Gastrocnemius medialis (tissue), 4 donors: Measurements from ENCODE around the gene MKNK1. TPM values are rescaled to one million over a fixed set of nuclear protein-coding genes. Genes with fewer than 3 reads are reported as not detected.

Experiments
- ATAC-seq, 2 donors: fragments of 150-250 bp; one replicate each; pipeline ENCODE4 v1.9.1; 2016
- DNase-seq, 2 donors: peaks; one replicate each; pipeline ENCODE4 v3.0.0-alpha.2; 2019
- H3K27ac ChIP-seq, 4 donors: fragments of 200-600 bp; sonication (generic); 1 replicate in 1 of 4; 2 replicates in 3 of 4; pipeline ENCODE4 v1.5.1; 2016 to 2018; ENCODE audit warnings: mild to moderate bottlenecking in 2 of 4, moderate library complexity in 1 of 4
- H3K27me3 ChIP-seq, 3 donors: fragments of 200-600 bp; sonication (generic) in 2 of 3; 1 replicate in 1 of 3; 2 replicates in 2 of 3; pipeline versions ENCODE4 v1.5.1 to v1.6.0; 2016 to 2019; ENCODE audit warnings: mild to moderate bottlenecking in 1 of 3, moderate library complexity in 1 of 3
- H3K36me3 ChIP-seq, 2 donors: fragments of 200-600 bp; sonication (generic) in 1 of 2; one replicate each; pipeline ENCODE4 v1.5.1; 2017 to 2018
- H3K4me1 ChIP-seq, 2 donors: fragments of 200-600 bp; sonication (generic) in 1 of 2; one replicate each; pipeline ENCODE4 v1.5.1; 2016 to 2017; ENCODE audit warnings: mild to moderate bottlenecking in 2 of 2
- H3K4me3 ChIP-seq, 4 donors: fragments of 200-600 bp; sonication (generic) in 3 of 4; 1 replicate in 1 of 4; 2 replicates in 3 of 4; pipeline ENCODE4 v1.5.1; 2016 to 2019; ENCODE audit warnings: mild to moderate bottlenecking in 2 of 4
- H3K9me3 ChIP-seq, 3 donors: fragments of 200-600 bp; sonication (generic) in 2 of 3; 1 replicate in 1 of 3; 2 replicates in 2 of 3; pipeline ENCODE4 v1.5.1; 2016 to 2019
- POLR2A ChIP-seq, 2 donors: fragments of 450-650 bp; IDR thresholded peaks; one replicate each; pipeline ENCODE4 v1.6.1; 2017; ENCODE audit warnings: antibody characterized with exemption in 2 of 2, mild to moderate bottlenecking in 2 of 2, moderate library complexity in 2 of 2
- in situ Hi-C, 4 donors: fragments of 200-750 bp; cut with MboI; loops; one replicate each; pipeline versions ENCODE4 v1.15.0 to v1.8.0; 2017; ENCODE audit warnings: low sequenced_read_pairs in 4 of 4
- intact Hi-C: fragments of 100-400 bp; cut with DNase I; formaldehyde crosslinking; loops from one replicate; pipeline ENCODE4 v1.15.1; 2023; ENCODE audit warnings: low total_unique reads
- total RNA-seq, 4 donors: library from RNA; depleted of rRNA; stranded (reverse); fragments of >200 nt; gene quantifications; one replicate each; pipeline versions ENCODE4 v1.1.0 to v1.2.3, GENCODE V29; 2016
- TF ChIP-seq, protein P1 (sequence below), 5 experiments: fragments of 450-650 bp in 3 of 5; fragments of 200-600 bp in 2 of 5; sonication (generic) in 2 of 5; IDR thresholded peaks in 4 of 5; conservative IDR thresholded peaks in 1 of 5; 1 replicate in 4 of 5; 2 replicates in 1 of 5; pipeline ENCODE4 v1.5.1; 2016 to 2019; ENCODE audit warnings: antibody characterized with exemption in 5 of 5, mild to moderate bottlenecking in 3 of 5, moderate library complexity in 3 of 5

The MKNK1 gene
- total RNA-seq, 4 donors from 2014 or later, result 23.7 to 63.5 (median 43.4) TPM

GRCh38 chr1:46517010-46517600, 87.0 kb downstream of the MKNK1 start:
- no peak overlapping the region for H3K4me3 ChIP-seq
- ATAC-seq, result no peak
- H3K27me3 ChIP-seq, result peaks cover 0 to 3% (median 0%) of the 10 kb centered on the region in 3 donors
- TF ChIP-seq POLR2A (IDR thresholded peaks at IDR 0.05), result no peak
- TF ChIP-seq, protein P1, sequence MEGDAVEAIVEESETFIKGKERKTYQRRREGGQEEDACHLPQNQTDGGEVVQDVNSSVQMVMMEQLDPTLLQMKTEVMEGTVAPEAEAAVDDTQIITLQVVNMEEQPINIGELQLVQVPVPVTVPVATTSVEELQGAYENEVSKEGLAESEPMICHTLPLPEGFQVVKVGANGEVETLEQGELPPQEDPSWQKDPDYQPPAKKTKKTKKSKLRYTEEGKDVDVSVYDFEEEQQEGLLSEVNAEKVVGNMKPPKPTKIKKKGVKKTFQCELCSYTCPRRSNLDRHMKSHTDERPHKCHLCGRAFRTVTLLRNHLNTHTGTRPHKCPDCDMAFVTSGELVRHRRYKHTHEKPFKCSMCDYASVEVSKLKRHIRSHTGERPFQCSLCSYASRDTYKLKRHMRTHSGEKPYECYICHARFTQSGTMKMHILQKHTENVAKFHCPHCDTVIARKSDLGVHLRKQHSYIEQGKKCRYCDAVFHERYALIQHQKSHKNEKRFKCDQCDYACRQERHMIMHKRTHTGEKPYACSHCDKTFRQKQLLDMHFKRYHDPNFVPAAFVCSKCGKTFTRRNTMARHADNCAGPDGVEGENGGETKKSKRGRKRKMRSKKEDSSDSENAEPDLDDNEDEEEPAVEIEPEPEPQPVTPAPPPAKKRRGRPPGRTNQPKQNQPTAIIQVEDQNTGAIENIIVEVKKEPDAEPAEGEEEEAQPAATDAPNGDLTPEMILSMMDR (IDR thresholded peaks at IDR 0.05 in 4 of 5, conservative IDR thresholded peaks at IDR 0.05 in 1 of 5), result no peak
- H3K27ac ChIP-seq, result no peak overlapping the region
- no peaks in the 10 kb centered on the region for H3K36me3 ChIP-seq
- intact Hi-C loops (no loop called here), in situ Hi-C loops (no loop called here)
- H3K4me1 ChIP-seq, result no peaks in the 10 kb centered on the region
- DNase-seq, result no peak
- no peaks in the 10 kb centered on the region for H3K9me3 ChIP-seq

DNA sequence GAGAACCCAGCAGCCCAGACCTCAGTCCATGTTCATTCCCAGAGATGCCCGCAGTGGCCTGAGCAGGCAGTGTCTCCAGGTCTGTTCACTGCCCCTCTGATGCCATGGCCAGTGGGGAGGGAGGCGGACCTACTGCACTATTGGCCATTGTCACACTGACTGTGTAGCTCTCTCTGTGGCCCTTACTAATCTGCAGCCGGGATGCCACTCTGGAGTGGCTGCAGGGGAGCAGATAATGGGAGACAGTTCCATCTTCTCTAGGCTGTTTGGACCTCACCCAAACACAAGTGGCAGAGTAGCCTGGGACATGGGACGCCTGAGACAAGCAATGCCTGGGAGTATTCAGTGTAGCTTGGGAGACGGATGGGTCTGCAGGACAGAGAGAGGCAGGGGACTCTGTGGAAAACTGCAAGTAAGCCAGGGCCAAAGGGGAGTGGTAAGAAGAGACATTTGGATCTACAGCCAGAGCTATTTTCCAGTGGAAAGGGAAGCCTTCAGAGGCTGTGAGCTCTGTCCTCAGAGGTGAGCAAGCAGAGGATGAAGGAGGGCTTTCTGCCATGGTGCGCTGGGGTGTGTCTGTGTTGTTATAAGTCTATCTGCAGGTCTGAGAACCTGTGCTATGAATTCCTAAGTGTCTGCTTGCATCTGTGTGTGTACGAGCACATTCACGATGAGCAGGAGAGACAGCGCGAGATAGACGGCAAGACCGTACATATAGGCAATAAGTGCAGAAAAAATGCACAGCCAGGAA, 87.7 kb downstream of the MKNK1 start:
- in situ Hi-C loops, result no loop called here
- TF ChIP-seq, protein P1 (IDR thresholded peaks at IDR 0.05 in 4 of 5, conservative IDR thresholded peaks at IDR 0.05 in 1 of 5), result no peak
- no peak for TF ChIP-seq POLR2A (IDR thresholded peaks at IDR 0.05)
- DNase-seq (no peak), ATAC-seq (no peak)
- intact Hi-C loops, result no loop called here
- Histone ChIP-seq H3K4me3 (no peak overlapping the region), H3K27me3 (peaks cover 0 to 3% (median 0%) of the 10 kb centered on the region in 3 donors), H3K4me1 (no peaks in the 10 kb centered on the region), H3K9me3 (no peaks in the 10 kb centered on the region), H3K36me3 (no peaks in the 10 kb centered on the region), H3K27ac (no peak overlapping the region)

- Histone ChIP-seq H3K9me3 (no peaks in the 10 kb centered on the region), H3K36me3 (no peaks in the 10 kb centered on the region), H3K27ac (no peak overlapping the region), H3K27me3 (peaks cover 0 to 3% (median 0%) of the 10 kb centered on the region in 3 donors), H3K4me3 (no peak overlapping the region), H3K4me1 (no peaks in the 10 kb centered on the region)
- TF ChIP-seq, protein P1 (IDR thresholded peaks at IDR 0.05 in 4 of 5, conservative IDR thresholded peaks at IDR 0.05 in 1 of 5), result no peak
- intact Hi-C loops, result no loop called here
- DNase-seq (no peak), ATAC-seq (no peak)
- in situ Hi-C loops, result no loop called here
These were observed 88.5 kb downstream of the MKNK1 start for GRCh38 chr1:46515576-46515975.

DNA sequence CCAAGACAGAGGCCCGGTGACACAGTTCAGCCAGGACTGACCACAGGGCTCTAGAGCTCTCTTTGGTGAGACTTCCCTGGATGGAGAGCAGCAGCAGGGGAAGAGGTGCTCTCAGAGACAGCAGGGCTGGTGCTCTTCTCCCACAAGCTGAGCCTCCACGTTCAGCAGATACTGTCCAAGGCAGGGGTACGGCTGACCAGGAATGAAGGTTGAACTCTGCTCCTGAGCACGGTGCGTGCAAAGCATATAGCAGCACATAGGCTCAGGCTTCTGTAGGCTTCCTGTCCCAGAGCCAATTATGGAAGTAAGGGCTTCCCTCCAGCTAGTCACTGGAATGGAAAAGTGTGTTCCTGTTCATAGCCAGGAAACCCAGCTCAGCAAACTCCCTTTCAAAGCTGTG, 90.5 kb downstream of the MKNK1 start:
- DNase-seq (no peak), ATAC-seq (no peak)
- Histone ChIP-seq H3K36me3 (no peaks in the 10 kb centered on the region), H3K9me3 (no peaks in the 10 kb centered on the region), H3K4me1 (no peaks in the 10 kb centered on the region), H3K27ac (no peak overlapping the region), H3K4me3 (no peak overlapping the region), H3K27me3 (peaks cover 0 to 3% (median 0%) of the 10 kb centered on the region in 3 donors)
- no peak for TF ChIP-seq POLR2A (IDR thresholded peaks at IDR 0.05)
- TF ChIP-seq, protein P1 (IDR thresholded peaks at IDR 0.05 in 4 of 5, conservative IDR thresholded peaks at IDR 0.05 in 1 of 5), result no peak
- intact Hi-C loops (no loop called here), in situ Hi-C loops (no loop called here)
